IPS-11a (cell line): ENCODE data around the gene TP73.
A peak's percentile ranks its signal among the peaks of the same experiment; 100 is the strongest.
"Not testable (repeated sequence)": the region's sequence is repeated elsewhere in the genome, so short reads cannot be mapped to it uniquely, and the experiment has no call there.

ENCODE experiments used
- H3K4me3 ChIP-seq: one replicate; pipeline ENCODE4 v1.5.1; 2013; ENCODE audit warnings: low read depth, low read length, control low read depth

TP73 gene

GRCh38 chr1:3740042-3740441, 87.7 kb downstream of the TP73 start:
- H3K4me3 ChIP-seq: no peak overlapping the region

GRCh38 chr1:3740752-3741151, 88.4 kb downstream of the TP73 start:
- no peak overlapping the region for H3K4me3 ChIP-seq

GRCh38 chr1:3741566-3742438, 89.5 kb downstream of the TP73 start:
- no peak overlapping the region for H3K4me3 ChIP-seq

GRCh38 chr1:3742439-3743298, 90.4 kb downstream of the TP73 start:
- H3K4me3 ChIP-seq: no peak overlapping the region

- no peak overlapping the region for H3K4me3 ChIP-seq
Measured at GRCh38 chr1:3743421-3743820, 91.1 kb downstream of the TP73 start.

- H3K4me3 ChIP-seq: no peak overlapping the region
Measured at GRCh38 chr1:3743826-3744225, 91.5 kb downstream of the TP73 start.

- H3K4me3 ChIP-seq: no peak overlapping the region
Measured at GRCh38 chr1:3744646-3745045, 92.3 kb downstream of the TP73 start.

GRCh38 chr1:3745071-3745470, 92.8 kb downstream of the TP73 start:
- H3K4me3 ChIP-seq: no peak overlapping the region

- peak overlapping the region; percentile 72 for H3K4me3 ChIP-seq
Measured at GRCh38 chr1:3745590-3746381, 93.5 kb downstream of the TP73 start.

- H3K4me3 ChIP-seq: peak overlapping the region; percentile 72
Measured at GRCh38 chr1:3746389-3746829, 94.1 kb downstream of the TP73 start.

- H3K4me3 ChIP-seq: peak overlapping the region; percentile 72
Measured at GRCh38 chr1:3746830-3747521, 94.7 kb downstream of the TP73 start.

GRCh38 chr1:3747522-3747848, 95.2 kb downstream of the TP73 start:
- H3K4me3 ChIP-seq: no peak overlapping the region

- H3K4me3 ChIP-seq: no peak overlapping the region
Measured at GRCh38 chr1:3747903-3748302, 95.6 kb downstream of the TP73 start.

- H3K4me3 ChIP-seq: not testable (repeated sequence)
Measured at GRCh38 chr1:3748316-3748900, 96.1 kb downstream of the TP73 start.

- H3K4me3 ChIP-seq: no peak overlapping the region
Measured at GRCh38 chr1:3749512-3749911, 97.2 kb downstream of the TP73 start.

- H3K4me3 ChIP-seq: no peak overlapping the region
Measured at GRCh38 chr1:3750741-3751140, 98.4 kb downstream of the TP73 start.

- H3K4me3 ChIP-seq: no peak within 1 kb of the TSS
Measured at GRCh38 chr1:3752400-3752945, 100.2 kb downstream of the TP73 start, which contains the start of gene CCDC27. Gene CCDC27 (plus strand): TSS chr1:3752450. CDS start chr1:3752482, 32 bp downstream.

GRCh38 chr1:3753656-3754454, 101.5 kb downstream of the TP73 start:
- H3K4me3 ChIP-seq: no peak overlapping the region

GRCh38 chr1:3756394-3756793, 104.1 kb downstream of the TP73 start:
- H3K4me3 ChIP-seq: no peak overlapping the region
